Esophagus muscularis mucosa (tissue), 4 donors: ENCODE data around the gene TNNC2. TPM values are rescaled to one million over a fixed set of nuclear protein-coding genes. Genes with fewer than 3 reads are reported as not detected.
"Not testable (repeated sequence)": the region's sequence is repeated elsewhere in the genome, so short reads cannot be mapped to it uniquely, and the experiment has no call there.

Experiments used
- DNase-seq: peaks from one replicate; pipeline ENCODE4 v3.0.0-alpha.2; 2017; ENCODE audit errors: extremely low spot score
- H3K27ac ChIP-seq, 4 donors: fragments of 200-600 bp; sonication (generic); replicated peaks in 1 of 4; 1 replicate in 3 of 4; 2 replicates in 1 of 4; pipeline ENCODE4 v1.5.1; 2016 to 2019; ENCODE audit warnings: mild to moderate bottlenecking in 1 of 4
- H3K27me3 ChIP-seq, 4 donors: fragments of 200-600 bp; sonication (generic); one replicate each; pipeline versions ENCODE4 v1.5.1 to v1.6.0; 2016 to 2019
- H3K36me3 ChIP-seq, 4 donors: fragments of 200-600 bp; sonication (generic); one replicate each; pipeline ENCODE4 v1.5.1; 2016 to 2019
- H3K4me1 ChIP-seq, 4 donors: fragments of 200-600 bp; sonication (generic); one replicate each; pipeline ENCODE4 v1.5.1; 2016 to 2019
- H3K4me3 ChIP-seq, 4 donors: fragments of 200-600 bp; sonication (generic); 1 replicate in 2 of 4; 2 replicates in 2 of 4; pipeline ENCODE4 v1.5.1; 2016 to 2019; ENCODE audit warnings: mild to moderate bottlenecking in 4 of 4, moderate library complexity in 1 of 4
- H3K9me3 ChIP-seq, 4 donors: fragments of 200-600 bp; sonication (generic); 1 replicate in 3 of 4; 2 replicates in 1 of 4; pipeline ENCODE4 v1.5.1; 2016 to 2019
- CTCF ChIP-seq, 3 experiments: fragments of 200-600 bp in 2 of 3; fragments of 450-650 bp in 1 of 3; sonication (generic) in 2 of 3; IDR thresholded peaks; one replicate each; pipeline ENCODE4 v1.5.1; 2017 to 2019; ENCODE audit warnings: antibody characterized with exemption in 3 of 3, mild to moderate bottlenecking in 2 of 3, moderate library complexity in 1 of 3
- EP300 ChIP-seq: sonication (generic); formaldehyde crosslinking; IDR thresholded peaks from one replicate; pipeline ENCODE4 v1.6.1; 2017; ENCODE audit warnings: antibody characterized with exemption
- POLR2A ChIP-seq: fragments of 450-650 bp; IDR thresholded peaks from one replicate; pipeline ENCODE4 v1.6.1; 2017; ENCODE audit warnings: antibody characterized with exemption, moderate library complexity, mild to moderate bottlenecking, low read depth
- POLR2AphosphoS5 ChIP-seq, 2 donors: sonication (generic); formaldehyde crosslinking; IDR thresholded peaks; one replicate each; pipeline ENCODE4 v1.6.1; 2017; ENCODE audit warnings: antibody characterized with exemption in 2 of 2
- WGBS: methylation state at CpG from one replicate; pipeline ENCODE4 v1.1.5; 2018; 5-methylcytosine and 5-hydroxymethylcytosine counted together
- intact Hi-C: fragments of 100-400 bp; cut with DNase I; formaldehyde crosslinking; loops from one replicate; pipeline ENCODE4 v1.15.1; 2023
- total RNA-seq, 4 donors: library from RNA; depleted of rRNA; stranded (reverse); fragments of >200 nt; gene quantifications; one replicate each; pipeline versions ENCODE4 v1.1.0 to v1.2.1, GENCODE V29; 2016

The TNNC2 gene
- 1 to 10 TPM in 3 of 4 donors, under 1 TPM in 1; 0.46 to 3.1 (median 1.8) TPM for total RNA-seq

- WGBS = 90% methylated on average over 4 of the region's 8 CpGs
- H3K4me3 ChIP-seq = no peak within 1 kb of the TSS
- TF ChIP-seq EP300 = no peak
- TF ChIP-seq POLR2AphosphoS5 (IDR thresholded peaks at IDR 0.05) = no peak
- no peak for TF ChIP-seq CTCF (IDR thresholded peaks at IDR 0.05)
- no peak for TF ChIP-seq POLR2A
- H3K9me3 ChIP-seq = no peaks in the 10 kb centered on the region
- DNase-seq = no peak
- H3K36me3 ChIP-seq = no peaks in the 10 kb centered on the region
- intact Hi-C loops = no loop called here
- H3K27me3 ChIP-seq = peaks cover 0 to 20% (median 0%) of the 10 kb centered on the region in 4 donors
- H3K4me1 ChIP-seq = peaks cover 26 to 68% (median 46%) of the 10 kb centered on the region in 4 donors
- peak within 1 kb of the TSS; percentile 58 to 74 (median 68) for H3K27ac ChIP-seq
These were observed at the start of gene TNNC2 for GRCh38 chr20:45827030-45827652. Gene TNNC2, minus strand, starts transcription at chr20:45827312. Its CDS starts 64 bp downstream, at chr20:45827248.

DNA sequence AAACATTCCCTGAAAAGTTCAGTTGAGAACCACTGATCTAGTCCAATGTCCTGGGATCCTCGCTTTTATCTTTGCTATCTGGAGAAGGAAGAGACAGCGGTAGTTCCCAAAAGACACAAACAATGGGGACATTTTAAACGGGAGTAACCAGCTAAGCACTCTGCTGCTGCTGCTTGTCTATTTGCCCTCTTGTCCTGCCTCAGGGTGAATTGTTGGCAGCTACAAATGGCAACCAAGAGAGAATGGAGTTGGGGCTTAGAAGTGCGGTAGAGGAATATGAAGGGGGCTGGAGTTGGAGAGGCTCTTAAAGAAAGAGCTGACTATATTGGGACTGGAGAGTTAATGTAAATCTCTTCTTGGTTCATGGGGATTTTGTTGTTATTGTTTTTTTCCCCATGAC is 47.5 kb upstream of the TNNC2 start:
- Histone ChIP-seq H3K27ac (no peak overlapping the region), H3K36me3 (peaks cover 0 to 25% (median 23%) of the 10 kb centered on the region in 4 donors), H3K27me3 (no peaks in the 10 kb centered on the region), H3K4me3 (no peak overlapping the region), H3K4me1 (no peaks in the 10 kb centered on the region), H3K9me3 (no peaks in the 10 kb centered on the region)
- DNase-seq = no peak
- WGBS = 81% methylated on average over 4 of the region's 4 CpGs
- TF ChIP-seq POLR2AphosphoS5 (IDR thresholded peaks at IDR 0.05) (no peak), EP300 (no peak), POLR2A (no peak), CTCF (IDR thresholded peaks at IDR 0.05) (no peak)
- intact Hi-C loops = no loop called here

- H3K9me3 ChIP-seq, H3K4me3 ChIP-seq, H3K27ac ChIP-seq, DNase-seq, intact Hi-C loops, H3K4me1 ChIP-seq, H3K27me3 ChIP-seq: not testable (repeated sequence)
- peaks cover 0 to 27% (median 24%) of the 10 kb centered on the region in 4 donors for H3K36me3 ChIP-seq
- 97% methylated on average over 10 of the region's 10 CpGs for WGBS
These were observed 47.0 kb upstream of the TNNC2 start for GRCh38 chr20:45874104-45874481.

- 89% methylated on average over 1 of the region's 1 CpG for WGBS
- no peak for DNase-seq
- H3K36me3 ChIP-seq = peaks cover 0 to 25% (median 21%) of the 10 kb centered on the region in 4 donors
- no peaks in the 10 kb centered on the region for H3K9me3 ChIP-seq
- no peaks in the 10 kb centered on the region for H3K27me3 ChIP-seq
- intact Hi-C loops = no loop called here
- H3K4me1 ChIP-seq = no peaks in the 10 kb centered on the region
- no peak overlapping the region for H3K4me3 ChIP-seq
- TF ChIP-seq POLR2AphosphoS5 (IDR thresholded peaks at IDR 0.05) (no peak), CTCF (IDR thresholded peaks at IDR 0.05) (no peak), POLR2A (no peak), EP300 (no peak)
- H3K27ac ChIP-seq = no peak overlapping the region
These were observed 46.4 kb upstream of the TNNC2 start for GRCh38 chr20:45873409-45874103.

DNA sequence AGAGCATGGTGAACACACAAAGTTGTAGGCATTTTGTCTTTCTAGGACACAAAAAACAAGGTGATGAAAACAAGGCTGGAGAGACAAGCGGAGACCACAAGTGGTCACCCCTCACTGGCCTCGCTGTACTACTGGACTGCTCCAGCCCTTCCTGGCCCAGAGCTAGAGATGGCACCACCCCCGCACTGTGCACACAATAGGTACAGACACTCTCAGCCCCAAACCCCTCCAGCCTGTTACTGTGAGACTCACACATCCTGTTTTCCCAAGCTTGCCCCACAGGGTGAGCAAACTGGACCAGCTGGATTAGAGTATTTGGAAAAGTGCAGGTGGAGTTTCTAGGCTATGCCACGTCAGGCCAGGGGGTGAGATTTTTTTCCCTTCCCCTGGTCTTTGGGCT is 45.5 kb upstream of the TNNC2 start:
- Histone ChIP-seq H3K9me3 (no peaks in the 10 kb centered on the region), H3K4me1 (peaks cover 0 to 4% (median 4%) of the 10 kb centered on the region in 4 donors), H3K36me3 (peaks cover 0 to 16% (median 12%) of the 10 kb centered on the region in 4 donors), H3K4me3 (no peak overlapping the region), H3K27ac (no peak overlapping the region), H3K27me3 (no peaks in the 10 kb centered on the region)
- no peak for DNase-seq
- no peak for TF ChIP-seq EP300
- no peak for TF ChIP-seq CTCF (IDR thresholded peaks at IDR 0.05)
- TF ChIP-seq POLR2AphosphoS5 (IDR thresholded peaks at IDR 0.05) = no peak
- intact Hi-C loops = no loop called here
- WGBS = 98% methylated on average over 4 of the region's 4 CpGs
